ENCODE measurements around the gene CHEK1.

CHEK1 gene

DNA sequence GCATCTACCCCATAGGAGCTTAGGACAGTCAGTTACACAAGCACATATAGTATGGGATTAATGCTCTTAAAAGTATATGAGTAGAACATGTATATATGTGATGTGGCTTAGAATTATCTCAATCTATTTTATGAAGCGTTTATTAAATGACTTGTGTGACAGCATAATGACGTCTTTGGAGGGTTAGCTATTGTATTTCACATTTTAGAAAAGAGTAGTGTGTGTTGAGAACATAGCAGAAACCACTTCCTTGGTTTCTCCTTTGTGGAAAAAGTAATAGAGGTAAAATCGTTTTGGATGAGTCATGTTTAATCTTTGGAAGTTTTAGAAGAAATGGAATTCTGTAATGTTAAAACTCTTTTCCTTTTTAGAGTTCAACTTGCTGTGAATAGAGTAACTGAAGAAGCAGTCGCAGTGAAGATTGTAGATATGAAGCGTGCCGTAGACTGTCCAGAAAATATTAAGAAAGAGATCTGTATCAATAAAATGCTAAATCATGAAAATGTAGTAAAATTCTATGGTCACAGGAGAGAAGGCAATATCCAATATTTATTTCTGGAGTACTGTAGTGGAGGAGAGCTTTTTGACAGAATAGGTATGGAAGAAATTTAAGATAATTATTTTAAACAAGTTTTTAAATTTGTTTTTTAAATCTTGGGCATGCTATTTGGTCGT is 2.4 kb downstream of the CHEK1 start:
- no peak for DNase-seq

DNA sequence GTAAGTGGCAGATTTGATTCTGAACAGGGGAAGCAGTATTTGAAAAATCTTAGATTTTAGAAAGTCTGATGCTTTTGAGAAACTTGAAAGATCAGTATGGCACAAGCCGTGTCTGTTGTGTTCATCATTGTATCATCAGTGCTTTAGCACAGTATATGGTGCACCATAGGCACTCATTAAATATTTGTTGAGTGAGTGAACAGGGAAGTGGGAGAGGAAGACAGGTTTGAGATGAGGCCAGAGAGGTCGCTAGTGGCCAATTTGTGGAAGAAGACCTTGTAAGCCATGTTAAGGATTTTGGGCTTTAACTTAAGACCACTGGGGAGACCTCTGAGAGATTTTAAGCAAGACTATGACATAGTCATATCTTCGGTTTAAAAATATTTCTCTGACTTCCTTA is 12.9 kb downstream of the CHEK1 start:
- no peak for DNase-seq

DNA sequence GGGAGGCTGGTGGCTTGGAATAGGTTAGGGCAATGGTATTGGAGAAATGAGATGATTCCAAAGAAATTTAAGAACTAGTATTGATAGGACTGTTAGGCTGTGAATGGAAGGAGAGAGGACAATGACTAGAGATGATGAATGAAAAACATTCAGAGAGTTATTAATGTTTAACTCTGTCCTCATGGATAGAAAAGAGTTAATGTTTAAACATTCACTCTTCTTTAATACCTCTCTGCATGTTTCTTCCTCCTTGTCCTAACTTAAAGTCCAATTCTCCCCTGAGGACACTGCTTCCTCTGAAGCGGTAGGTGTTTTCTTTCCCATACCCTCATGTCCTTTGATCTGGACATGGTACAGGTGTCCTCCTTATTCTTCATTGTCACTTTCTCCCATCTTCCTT is 13.4 kb downstream of the CHEK1 start:
- no peak for DNase-seq

DNA sequence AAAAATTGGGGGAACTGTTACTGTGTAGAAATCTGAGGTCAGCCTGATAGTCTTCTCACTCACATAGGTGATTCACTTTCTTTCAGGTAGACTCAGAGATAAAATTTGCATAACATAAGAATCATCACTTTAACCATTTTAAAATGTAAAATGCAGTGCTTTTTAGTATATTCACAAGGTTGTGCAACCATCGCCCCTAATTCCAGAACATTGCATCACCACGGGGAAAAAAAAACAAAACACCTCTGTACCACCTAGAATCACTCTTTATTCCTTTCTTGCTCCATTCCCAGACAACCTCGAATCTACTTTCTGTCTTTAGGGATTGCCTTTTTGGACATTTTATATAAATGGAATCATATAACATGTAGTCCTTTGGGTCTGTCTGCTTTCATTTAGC is 20.9 kb downstream of the CHEK1 start:
- no peak for DNase-seq

DNA sequence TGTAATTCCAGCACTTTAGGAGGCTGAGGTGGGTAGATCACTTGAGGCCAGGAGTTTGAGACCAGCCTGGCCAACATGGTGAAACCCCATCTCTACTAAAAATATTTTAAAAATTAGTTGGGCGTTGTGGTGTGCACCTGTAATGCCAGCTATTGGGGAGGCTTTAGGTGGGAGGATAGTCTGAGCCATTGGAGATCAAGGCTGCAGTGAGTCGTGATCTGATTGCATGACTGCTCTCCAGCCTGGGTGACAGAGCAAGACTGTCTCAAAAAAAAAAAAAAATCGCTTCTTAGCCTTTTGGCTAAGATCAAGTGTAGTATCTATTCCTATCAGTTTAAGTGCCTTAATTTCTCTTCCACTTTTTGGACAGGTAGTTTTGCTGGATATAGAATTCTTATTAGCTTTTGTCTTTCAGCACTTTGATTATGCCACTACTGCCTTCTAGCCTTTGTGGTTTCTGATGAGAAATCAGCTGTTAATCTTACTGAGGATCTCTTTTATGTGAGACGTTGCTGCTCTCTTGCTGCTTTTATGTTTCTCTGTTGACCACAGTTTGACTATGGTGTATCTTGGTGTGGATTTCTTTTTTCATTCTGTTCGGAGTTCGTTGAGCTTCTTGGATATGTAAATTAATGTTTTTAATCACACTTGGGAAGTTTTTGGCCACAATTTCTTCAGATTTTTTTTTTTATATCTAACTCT is 24.7 kb downstream of the CHEK1 start:
- DNase-seq = no peak

DNA sequence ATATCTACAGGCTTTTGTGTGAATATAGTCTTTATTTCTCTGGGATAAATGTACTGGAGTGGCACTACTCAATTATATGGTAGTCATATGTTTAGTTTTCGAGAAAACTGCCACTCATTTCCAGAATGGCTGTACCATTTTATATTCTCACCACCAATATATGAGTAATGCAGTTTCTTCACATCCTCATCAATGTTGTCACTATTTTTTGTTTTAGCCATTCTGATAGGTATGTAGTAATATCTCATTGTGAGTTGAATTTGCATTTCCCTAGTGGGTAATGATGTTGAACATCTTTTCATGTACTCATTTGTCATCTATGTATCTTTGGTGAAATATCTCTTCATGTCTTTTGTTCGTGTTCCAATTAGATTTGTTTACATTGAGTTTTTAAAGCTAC is 37.7 kb downstream of the CHEK1 start:
- no peak for DNase-seq

DNA sequence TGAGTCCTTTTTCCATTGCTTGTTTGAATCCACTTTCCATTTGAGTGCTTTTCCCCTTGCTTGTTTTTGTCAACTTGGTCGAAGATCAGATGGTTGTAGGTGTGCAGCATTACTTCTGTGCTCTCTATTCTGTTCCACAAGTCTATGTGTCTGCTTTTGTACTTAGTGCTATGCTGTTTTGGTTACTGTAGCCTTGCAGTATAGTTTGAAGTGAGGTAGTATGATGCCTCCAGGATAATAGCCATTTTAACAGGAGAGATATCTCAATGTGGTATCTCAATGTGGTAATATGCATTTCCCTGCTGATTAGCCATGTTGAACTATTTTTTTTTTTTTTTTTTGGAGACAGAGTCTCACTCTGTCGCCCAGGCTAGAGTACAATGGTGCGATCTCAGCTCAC is 38.9 kb downstream of the CHEK1 start:
- DNase-seq = no peak

DNA sequence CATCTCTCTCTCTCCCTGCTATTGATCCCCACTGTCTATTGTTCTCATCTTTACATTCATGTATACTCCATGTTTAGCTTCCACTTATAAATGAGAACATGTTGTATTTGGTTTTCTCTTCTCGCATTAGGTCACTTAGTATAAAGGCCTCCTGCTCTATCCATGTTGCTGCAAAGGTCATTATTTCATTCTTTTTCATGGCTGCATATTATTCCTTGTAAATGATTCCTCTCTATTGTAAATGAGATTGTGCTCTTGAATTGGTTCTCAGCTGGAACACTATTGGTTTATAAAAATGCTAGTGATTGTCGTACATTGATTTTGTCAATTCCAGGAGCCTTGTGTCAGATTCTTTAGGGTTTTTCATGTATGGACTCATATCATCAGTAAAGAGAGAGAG is 42.2 kb downstream of the CHEK1 start:
- no peak for DNase-seq

DNA sequence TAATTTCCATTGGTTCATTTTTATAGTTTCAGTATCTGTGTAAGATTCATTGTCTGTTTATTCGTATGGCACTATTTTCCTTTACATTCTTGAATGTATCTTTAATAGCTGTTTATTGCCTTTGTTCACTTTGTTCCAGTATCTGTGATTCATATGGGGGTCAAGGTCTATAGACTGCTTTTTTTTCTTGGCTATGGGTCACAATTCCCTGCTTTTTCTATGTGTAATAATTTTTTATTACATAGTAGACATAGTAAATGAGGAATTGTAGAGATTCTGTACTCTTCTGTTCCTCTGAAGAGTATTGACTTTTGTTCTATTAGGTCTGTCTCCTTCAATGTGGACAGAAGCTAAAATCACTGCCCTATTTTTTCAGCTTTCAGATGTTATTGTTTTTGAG is 45.2 kb downstream of the CHEK1 start:
- no peak for DNase-seq

DNA sequence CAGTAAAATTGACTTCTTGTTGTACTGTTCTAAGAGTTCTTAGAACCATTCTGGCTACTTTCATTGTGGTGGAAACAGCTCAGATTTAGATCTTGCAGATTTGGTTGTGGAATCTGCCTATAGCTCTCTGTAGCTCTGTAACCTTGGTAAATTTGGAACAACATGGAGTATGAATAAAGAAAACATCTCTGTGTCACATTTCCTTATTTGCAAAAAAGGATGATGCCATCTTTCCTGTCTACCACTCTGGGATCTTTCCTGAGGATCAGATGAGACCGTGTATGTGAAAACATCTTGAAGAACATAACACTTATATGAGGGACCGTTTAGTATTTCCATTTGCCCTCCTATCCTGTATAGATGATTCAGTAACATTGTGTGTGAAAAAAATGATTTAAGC is 46.6 kb downstream of the CHEK1 start:
- DNase-seq = no peak

DNA sequence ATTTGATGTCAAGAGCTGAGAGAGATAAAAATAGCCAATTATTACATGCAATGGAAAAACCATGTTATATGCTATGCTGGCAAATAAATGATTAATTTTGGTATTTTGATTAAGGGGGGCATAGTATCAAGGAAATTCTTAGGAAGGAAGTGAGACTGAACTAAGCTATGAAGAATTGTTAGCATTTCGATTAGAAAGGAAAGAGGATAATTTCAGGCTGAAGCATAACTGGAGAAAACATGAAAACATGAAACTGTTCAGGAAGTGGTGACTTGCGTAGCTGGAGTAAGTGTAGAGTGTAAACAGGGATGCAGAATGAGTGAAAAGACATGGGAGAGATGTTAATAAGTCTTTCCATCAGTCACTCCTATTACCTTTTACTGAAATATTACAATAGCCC is 49.2 kb downstream of the CHEK1 start:
- no peak for DNase-seq

DNA sequence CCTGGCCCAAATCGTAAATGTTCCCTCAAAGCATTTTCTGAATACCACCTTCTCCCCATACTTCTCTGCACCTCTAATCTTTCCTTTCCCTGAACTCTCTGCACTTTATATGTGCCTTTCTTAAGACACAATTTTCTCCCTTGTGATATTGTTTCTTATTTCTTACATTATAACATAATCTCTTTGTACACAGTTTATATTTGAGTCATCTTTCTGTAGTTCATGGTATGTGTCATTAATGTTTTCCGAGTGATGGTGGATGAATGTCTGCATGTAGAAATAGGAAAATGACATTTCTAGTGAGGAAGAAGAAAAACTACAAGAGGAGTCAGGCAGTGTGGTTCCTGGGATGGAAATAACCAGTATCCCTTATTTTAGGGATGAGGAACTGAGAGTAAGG is 50.2 kb downstream of the CHEK1 start:
- no peak for DNase-seq

DNA sequence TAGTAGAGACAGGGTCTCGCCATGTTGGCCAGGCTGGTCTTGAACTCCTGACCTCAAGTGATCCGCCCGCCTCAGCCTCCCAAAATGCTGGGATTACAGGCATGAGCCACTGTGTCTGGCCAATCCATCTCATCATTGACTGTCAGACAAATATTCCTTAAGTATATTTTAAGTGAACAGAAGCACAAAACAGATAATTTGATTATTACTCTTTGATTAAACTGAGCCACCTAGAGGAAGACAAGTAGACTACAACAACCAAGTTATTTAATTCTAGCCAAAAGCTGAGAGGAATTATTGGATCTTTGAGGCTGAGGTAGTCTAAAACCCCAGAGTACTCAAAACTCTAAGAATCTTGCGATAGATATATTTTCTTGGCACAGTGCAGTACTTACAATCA is 54.4 kb downstream of the CHEK1 start:
- DNase-seq = no peak

DNA sequence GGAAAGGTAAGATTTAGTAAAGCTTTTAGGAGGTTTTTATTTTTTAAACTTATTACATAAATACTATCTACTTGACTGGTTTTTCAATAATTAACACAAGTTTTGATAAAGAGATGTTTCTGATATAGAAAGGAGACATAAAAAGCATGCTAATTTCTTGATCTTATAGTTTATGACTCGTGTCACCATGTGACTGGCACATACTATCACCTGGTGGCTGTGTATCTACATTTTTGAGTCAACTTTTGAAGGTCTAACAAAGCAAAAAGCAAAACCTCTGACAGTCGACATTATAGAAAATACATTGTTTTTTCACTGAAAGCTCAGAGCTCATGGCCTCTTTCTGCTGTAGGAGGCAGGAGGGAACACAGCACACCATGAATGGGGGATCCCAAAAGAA is 54.9 kb downstream of the CHEK1 start:
- no peak for DNase-seq

DNA sequence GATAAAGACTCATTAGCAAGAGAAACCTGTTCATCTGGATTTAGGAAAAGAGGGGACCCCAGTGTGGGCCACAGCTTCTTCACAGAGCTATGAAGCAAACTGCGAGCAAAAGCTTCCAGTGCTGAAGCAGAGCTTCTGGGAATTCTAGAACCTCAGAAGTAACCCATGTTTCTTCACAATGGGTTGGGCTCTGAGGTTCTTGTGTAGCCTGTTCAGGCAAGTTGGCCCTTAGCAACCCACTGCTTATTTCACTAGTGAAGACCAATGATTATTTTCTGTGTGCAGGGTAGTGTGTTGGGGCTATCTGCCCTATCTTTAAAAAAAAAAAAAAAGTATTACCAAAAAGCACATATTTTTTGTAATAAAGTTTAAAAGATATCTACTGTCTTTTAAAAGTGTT is 55.8 kb downstream of the CHEK1 start, which contains the start of gene ACRV1:
TSS of gene ACRV1 (minus strand) at position 101 of the 400 bp plus-strand sequence. CDS start at position 34, 67 bp downstream.
- no peak for DNase-seq

DNA sequence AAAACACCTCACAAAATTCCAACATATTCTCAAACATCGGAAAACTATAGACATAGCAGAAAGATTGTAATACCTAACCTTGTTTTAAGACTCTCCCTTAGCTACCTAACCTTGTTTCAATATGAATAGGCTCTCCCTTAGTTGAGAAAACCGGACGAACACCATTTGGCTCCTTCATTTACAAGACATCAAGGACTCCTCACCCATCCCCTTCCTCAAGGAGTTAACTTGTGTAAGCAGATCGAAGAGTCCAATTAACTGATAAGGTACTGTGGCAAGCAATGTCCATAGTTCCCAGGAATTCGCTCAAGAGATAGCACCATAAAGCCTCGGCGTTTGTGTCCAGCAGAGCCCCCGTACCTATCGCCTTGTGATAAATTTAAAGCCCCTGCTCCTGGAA is 60.3 kb downstream of the CHEK1 start:
- DNase-seq = no peak

DNA sequence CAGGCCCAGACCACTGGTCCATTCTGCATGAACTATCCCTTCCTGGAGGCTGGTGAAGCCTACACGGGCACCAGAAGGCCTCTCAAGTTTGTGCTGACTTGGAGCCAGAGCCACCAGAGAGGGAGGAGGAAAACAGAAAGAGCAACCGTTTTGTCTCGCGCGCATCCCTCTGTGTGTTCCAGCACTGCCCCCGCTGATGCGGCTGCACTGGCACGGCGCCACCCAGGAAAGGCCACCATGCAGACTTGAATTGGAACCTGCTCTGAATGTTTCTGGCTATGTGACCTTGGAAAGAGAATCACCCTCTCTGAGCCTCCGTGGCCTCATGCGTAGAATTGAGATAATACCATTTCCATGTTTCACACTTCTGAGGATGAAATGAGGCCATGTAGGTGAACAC is 63.1 kb downstream of the CHEK1 start:
- DNase-seq = no peak

DNA sequence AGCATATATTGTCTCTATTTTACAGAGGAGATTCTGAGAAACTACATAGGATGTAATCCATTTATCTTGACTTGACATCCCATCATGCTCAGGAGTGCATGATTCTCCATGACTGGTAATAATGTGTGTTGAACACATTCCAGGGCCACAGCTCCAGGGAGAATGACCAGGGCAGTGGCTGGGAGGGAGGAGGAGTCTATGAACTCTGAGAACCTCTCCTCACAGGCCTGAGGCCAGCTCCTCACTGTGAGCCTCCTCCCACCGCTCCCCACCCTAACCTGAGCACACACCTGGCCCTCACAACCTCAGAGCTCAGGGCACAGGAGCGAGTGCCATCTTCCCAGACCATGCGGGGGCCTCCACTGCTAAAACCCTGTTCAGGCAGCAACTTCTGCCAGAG is 63.7 kb downstream of the CHEK1 start:
- DNase-seq = no peak

DNA sequence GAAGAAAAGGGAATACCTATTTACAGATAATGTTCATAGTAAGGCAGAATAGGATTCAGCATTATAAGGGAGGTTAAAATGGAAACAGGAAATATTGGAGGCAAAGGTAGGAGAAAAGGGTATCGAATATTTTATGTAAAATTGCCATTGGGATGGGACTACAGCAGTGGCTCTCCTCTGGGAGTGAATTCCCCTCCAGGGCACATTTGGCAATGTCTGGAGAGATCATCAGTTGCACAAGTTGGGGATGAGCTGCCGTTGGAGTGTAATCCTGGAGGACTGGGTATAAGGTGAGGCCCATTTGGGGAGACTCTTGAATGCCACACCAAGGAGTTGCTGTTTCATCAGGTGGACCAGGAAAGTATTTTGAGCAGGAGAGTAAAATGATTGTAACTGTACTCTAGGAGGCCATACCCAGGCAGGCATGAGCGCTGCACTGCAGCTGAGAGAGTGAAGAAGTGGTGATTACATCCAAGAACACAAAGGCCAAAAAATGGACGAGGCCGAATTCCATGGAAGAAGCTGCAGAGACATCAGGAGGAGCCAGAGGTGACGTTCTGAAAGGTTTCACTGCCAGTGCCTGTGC is 64.4 kb downstream of the CHEK1 start:
- DNase-seq = no peak

DNA sequence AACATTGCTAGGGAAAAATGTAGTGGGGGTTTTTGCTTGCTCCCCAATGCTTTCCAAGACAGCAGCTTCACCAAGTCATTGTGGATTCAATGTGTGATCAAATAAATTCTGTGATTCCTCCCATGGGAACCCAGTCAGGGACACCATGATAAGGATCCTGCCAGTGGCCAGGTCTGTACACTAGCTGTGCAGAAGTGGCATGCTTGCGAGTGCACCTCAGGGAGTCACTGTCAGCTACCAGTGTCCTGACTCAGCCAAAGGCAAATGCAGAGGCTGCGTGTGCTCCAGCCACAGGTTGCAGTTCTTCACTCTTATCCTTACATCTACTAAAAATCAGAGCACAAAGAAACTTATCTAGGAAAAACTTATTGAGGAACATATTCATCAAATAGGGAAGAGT is 65.0 kb downstream of the CHEK1 start:
- DNase-seq = no peak

DNA sequence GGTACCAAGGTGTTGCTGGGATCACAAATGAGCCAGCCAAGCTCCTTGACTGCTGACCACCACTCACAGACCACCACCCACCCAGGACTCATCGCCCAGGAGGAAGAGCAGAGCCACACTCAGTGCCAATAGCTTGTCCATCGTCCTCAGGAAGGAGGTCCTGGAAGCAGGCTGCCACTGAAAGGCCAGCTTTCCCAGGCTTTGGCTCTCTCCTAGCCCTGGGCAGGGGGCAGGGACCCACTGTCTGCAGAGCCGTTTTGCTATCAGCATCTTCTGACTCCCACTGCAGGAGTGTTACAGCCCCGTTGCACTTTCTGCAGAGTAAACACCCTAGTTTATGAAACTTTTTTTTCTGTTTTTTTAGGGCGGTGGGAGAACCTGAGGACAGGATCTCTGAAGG is 67.9 kb downstream of the CHEK1 start:
- no peak for DNase-seq

DNA sequence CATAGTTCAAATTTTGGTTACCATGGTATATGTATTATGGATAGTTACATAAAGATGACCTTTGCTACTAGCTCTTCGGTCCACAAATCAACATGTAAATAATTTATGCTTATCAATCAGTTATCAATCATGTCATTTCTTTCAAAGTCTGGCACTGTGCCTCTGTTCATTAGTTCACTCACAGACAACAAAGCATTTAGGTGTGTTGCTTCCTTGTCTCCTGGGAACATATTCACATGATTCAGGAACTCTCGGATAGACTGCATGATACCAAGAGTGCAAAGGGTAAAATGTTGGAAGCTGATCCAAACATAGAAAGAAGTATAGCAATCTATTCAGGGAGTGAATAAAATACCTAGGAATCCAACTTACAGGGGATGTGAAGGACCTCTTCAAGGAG is 70.0 kb downstream of the CHEK1 start:
- no peak for DNase-seq

DNA sequence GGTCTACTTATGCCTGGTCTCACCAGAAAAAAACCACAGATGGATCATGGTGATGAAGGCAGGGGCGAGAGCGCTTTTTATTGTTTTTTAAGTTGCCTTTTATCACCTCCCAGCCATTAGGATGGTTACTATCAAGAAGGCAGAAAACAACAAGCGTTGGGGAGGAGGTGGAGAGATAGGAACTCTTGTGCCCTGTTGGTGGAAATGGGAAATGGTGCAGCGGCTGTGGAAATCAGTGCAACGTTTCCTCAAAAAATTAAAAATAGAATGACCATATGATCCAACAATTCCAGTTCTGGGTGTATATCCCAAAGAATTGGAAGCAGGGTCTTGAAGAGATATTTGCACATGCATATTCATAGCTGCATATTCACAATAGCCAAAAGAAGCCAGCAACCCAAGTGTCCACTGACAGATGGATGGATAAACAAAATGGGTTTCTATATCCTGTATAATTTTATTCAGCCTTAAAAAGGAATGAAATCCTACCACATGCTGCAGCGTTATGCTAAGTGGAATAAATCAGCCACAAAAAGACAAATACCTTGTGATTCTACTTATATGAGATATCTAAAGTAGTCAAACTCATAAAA is 76.2 kb downstream of the CHEK1 start:
- no peak for DNase-seq

Data from activated CD4-positive, alpha-beta T cell treated with anti-CD3 and anti-CD28 coated beads for 4 hours (primary cell).